H1 (cell line): Measurements from ENCODE around the gene DOCK8. TPM values are rescaled to one million over a fixed set of nuclear protein-coding genes. Genes with fewer than 3 reads are reported as not detected.

ENCODE experiments used
- CTCF ChIA-PET: fragments of 300-600 bp; sonication (Branson Sonifier 250); formaldehyde crosslinking; loops from one replicate; lab custom pipeline; 2021; ENCODE audit not compliant: partially characterized antibody; lab: Charles Lee
- POLR2A ChIA-PET: fragments of 300-600 bp; sonication (Branson Sonifier 250); formaldehyde crosslinking; loops from one replicate; lab custom pipeline; 2021; ENCODE audit warnings: inconsistent platforms; ENCODE audit not compliant: partially characterized antibody; lab: Charles Lee
- DNase-seq, 2 experiments: peaks; one replicate each; pipeline versions ENCODE4 v3.0.0 to v3.0.0-alpha.2; 2010 to 2022; ENCODE audit warnings: low spot score in 2 of 2, low read depth in 1 of 2, mixed read lengths in 1 of 2
- FAIRE-seq: peaks from 2 replicates; lab custom pipeline; 2011; peaks lifted over from hg19 to GRCh38; lab: Jason Lieb, UNC
- H2AFZ ChIP-seq: 2 replicates; pipeline ENCODE4 v1.8.1; 2012; ENCODE audit warnings: low read length, inconsistent platforms
- H2AK5ac ChIP-seq: 2 replicates; pipeline ENCODE4 v1.6.1; 2013; ENCODE audit warnings: low read depth, low read length
- H2BK120ac ChIP-seq: replicated peaks from 2 replicates; pipeline ENCODE3; 2013; ENCODE audit warnings: low read depth, low read length, inconsistent platforms
- H2BK12ac ChIP-seq: 2 replicates; pipeline ENCODE4 v1.6.1; 2013; ENCODE audit warnings: low read depth, low read length
- H2BK15ac ChIP-seq: 2 replicates; pipeline ENCODE4 v1.6.1; 2013; ENCODE audit warnings: low read length
- H2BK20ac ChIP-seq: 2 replicates; pipeline ENCODE4 v1.6.1; 2013; ENCODE audit warnings: low read length
- H2BK5ac ChIP-seq: 2 replicates; pipeline ENCODE4 v1.6.1; 2013; ENCODE audit warnings: low read depth, low read length
- H3K14ac ChIP-seq: 2 replicates; pipeline ENCODE4 v1.6.1; 2013; ENCODE audit warnings: inconsistent platforms; ENCODE audit not compliant: insufficient read length
- H3K18ac ChIP-seq: 2 replicates; pipeline ENCODE4 v1.6.1; 2013; ENCODE audit warnings: low read length; ENCODE audit errors: extremely low read depth
- H3K23ac ChIP-seq: 2 replicates; pipeline ENCODE4 v1.6.1; 2013; ENCODE audit warnings: inconsistent platforms; ENCODE audit not compliant: insufficient read length
- H3K23me2 ChIP-seq: 2 replicates; pipeline ENCODE4 v1.6.1; 2013; ENCODE audit warnings: low read depth, low read length
- H3K27ac ChIP-seq: 2 replicates; pipeline ENCODE4 v1.6.1; 2011; ENCODE audit warnings: low read depth, low read length, inconsistent platforms
- H3K27me3 ChIP-seq, 4 experiments: replicated peaks in 1 of 4; 1 replicate in 1 of 4; 2 replicates in 3 of 4; pipeline versions ENCODE4 v1.6.1 to v1.8.1; 2011 to 2013; ENCODE audit warnings: low read length in 3 of 4, mild to moderate bottlenecking in 3 of 4, inconsistent platforms in 2 of 4, mixed read lengths in 2 of 4, moderate library complexity in 1 of 4; ENCODE audit not compliant: control insufficient read depth in 3 of 4, insufficient read depth in 3 of 4; ENCODE audit errors: extremely low read depth in 1 of 4
- H3K36me3 ChIP-seq, 4 experiments: 2 replicates each; pipeline versions ENCODE4 v1.6.1 to v1.8.1; 2011 to 2013; ENCODE audit warnings: mild to moderate bottlenecking in 4 of 4, low read length in 3 of 4, moderate library complexity in 2 of 4, control low read depth in 1 of 4, inconsistent platforms in 1 of 4; ENCODE audit not compliant: insufficient read depth in 4 of 4, control insufficient read depth in 2 of 4
- H3K4ac ChIP-seq: replicated peaks from 2 replicates; pipeline ENCODE3; 2013; ENCODE audit warnings: low read length, low read depth, mixed read lengths, inconsistent platforms; ENCODE audit not compliant: insufficient read length
- H3K4me1 ChIP-seq, 4 experiments: replicated peaks in 1 of 4; 1 replicate in 1 of 4; 2 replicates in 3 of 4; pipeline versions ENCODE4 v1.6.1 to v1.8.1; 2011 to 2013; ENCODE audit warnings: low read length in 3 of 4, inconsistent platforms in 2 of 4, mixed read lengths in 1 of 4; ENCODE audit not compliant: insufficient read depth in 4 of 4, control insufficient read depth in 3 of 4
- H3K4me2 ChIP-seq, 2 experiments: 2 replicates each; pipeline versions ENCODE4 v1.6.1 to v1.8.1; 2011 to 2013; ENCODE audit warnings: low read depth in 2 of 2, low read length in 2 of 2, control low read depth in 1 of 2, inconsistent platforms in 1 of 2, mild to moderate bottlenecking in 1 of 2; ENCODE audit not compliant: insufficient read depth in 1 of 2
- H3K4me3 ChIP-seq, 4 experiments: fragments of 200-600, 300-600 bp in 1 of 4; sonication (generic), shearing (Covaris generic), sonication (Bioruptor Twin) in 1 of 4; 2 replicates each; pipeline versions ENCODE4 v1.5.1 to v1.8.1; 2011 to 2016; ENCODE audit warnings: low read length in 4 of 4, low read depth in 3 of 4, control low read depth in 2 of 4, inconsistent platforms in 2 of 4, mild to moderate bottlenecking in 2 of 4, mixed read lengths in 1 of 4, moderate library complexity in 1 of 4; ENCODE audit not compliant: insufficient read depth in 2 of 4; ENCODE audit errors: extremely low read depth in 1 of 4
- H3K56ac ChIP-seq: replicated peaks from 2 replicates; pipeline ENCODE3; 2013; ENCODE audit warnings: low read depth, mild to moderate bottlenecking, mixed read lengths, low read length, inconsistent platforms; ENCODE audit not compliant: insufficient read length
- H3K79me1 ChIP-seq: 2 replicates; pipeline ENCODE4 v1.6.1; 2013; ENCODE audit warnings: low read depth, low read length, control low read depth
- H3K79me2 ChIP-seq, 2 experiments: 2 replicates each; pipeline versions ENCODE4 v1.6.1 to v1.8.1; 2012 to 2013; ENCODE audit warnings: low read length in 2 of 2, mild to moderate bottlenecking in 2 of 2, inconsistent platforms in 1 of 2; ENCODE audit not compliant: insufficient read depth in 2 of 2, control insufficient read depth in 1 of 2
- H3K9ac ChIP-seq, 4 experiments: replicated peaks in 1 of 4; 1 replicate in 1 of 4; 2 replicates in 3 of 4; pipeline versions ENCODE4 v1.6.1 to v1.8.1; 2011 to 2013; ENCODE audit warnings: low read depth in 3 of 4, low read length in 3 of 4, control low read depth in 2 of 4, mild to moderate bottlenecking in 2 of 4, moderate library complexity in 2 of 4, inconsistent platforms in 1 of 4; ENCODE audit errors: extremely low read depth in 1 of 4
- H3K9me3 ChIP-seq, 2 experiments: 2 replicates each; pipeline versions ENCODE4 v1.6.1 to v1.8.1; 2012 to 2013; ENCODE audit warnings: mild to moderate bottlenecking in 2 of 2, moderate library complexity in 2 of 2, control low read depth in 1 of 2, inconsistent platforms in 1 of 2, low read depth in 1 of 2, low read length in 1 of 2, mixed read lengths in 1 of 2; ENCODE audit not compliant: insufficient read depth in 2 of 2
- H4K20me1 ChIP-seq, 2 experiments: replicated peaks in 1 of 2; 2 replicates each; pipeline versions ENCODE3 to v1.8.1; 2011 to 2013; ENCODE audit warnings: inconsistent platforms in 2 of 2, low read length in 2 of 2, mild to moderate bottlenecking in 1 of 2; ENCODE audit not compliant: insufficient read depth in 2 of 2, control insufficient read depth in 1 of 2
- H4K5ac ChIP-seq: 2 replicates; pipeline ENCODE4 v1.6.1; 2013; ENCODE audit warnings: low read length, low read depth, mixed read lengths, inconsistent platforms; ENCODE audit not compliant: insufficient read length
- H4K8ac ChIP-seq: 2 replicates; pipeline ENCODE4 v1.8.0; 2013; ENCODE audit warnings: mild to moderate bottlenecking, moderate library complexity, low read length, inconsistent platforms; ENCODE audit not compliant: insufficient read depth; ENCODE audit errors: extremely low read depth
- H4K91ac ChIP-seq: replicated peaks from 2 replicates; pipeline ENCODE3; 2013; ENCODE audit warnings: low read length, mixed read lengths, inconsistent platforms; ENCODE audit not compliant: insufficient read length
- CHD1 ChIP-seq: IDR thresholded peaks from 2 replicates; pipeline ENCODE4 v1.6.1; 2012; ENCODE audit warnings: low read depth, low read length, improper control_type of control experiment
- EGR1 ChIP-seq: IDR thresholded peaks from 2 replicates; pipeline ENCODE4 v1.6.1; 2011; ENCODE audit warnings: low read depth, low read length, borderline replicate concordance
- GABPA ChIP-seq: IDR thresholded peaks from 2 replicates; pipeline ENCODE4 v1.6.1; 2011; ENCODE audit warnings: mild to moderate bottlenecking, low read length, moderate library complexity, borderline replicate concordance; ENCODE audit not compliant: insufficient read depth
- HDAC2 ChIP-seq, 2 experiments: fragments of 300-600 bp in 1 of 2; sonication (generic) in 1 of 2; IDR thresholded peaks; 2 replicates each; pipeline ENCODE4 v1.6.1; 2011 to 2012; ENCODE audit warnings: low read depth in 2 of 2, low read length in 2 of 2, mild to moderate bottlenecking in 2 of 2, moderate library complexity in 2 of 2, borderline replicate concordance in 1 of 2, inconsistent platforms in 1 of 2
- KDM1A ChIP-seq: fragments of 200-600, 300-600 bp; sonication (generic); IDR thresholded peaks from 2 replicates; pipeline ENCODE4 v1.7.1; 2016; ENCODE audit warnings: mild to moderate bottlenecking, low read length, borderline replicate concordance
- KDM5A ChIP-seq: fragments of 200-600 bp; IDR thresholded peaks from 2 replicates; pipeline ENCODE4 v1.7.1; 2012; ENCODE audit warnings: mild to moderate bottlenecking, low read length, inconsistent platforms, mixed read lengths
- MAFK ChIP-seq: IDR thresholded peaks from 2 replicates; pipeline ENCODE4 v1.6.1; 2012; ENCODE audit warnings: low read depth, mild to moderate bottlenecking, improper control_type of control experiment, low read length
- WGBS, 2 experiments: shearing (Covaris generic) in 1 of 2; methylation state at CpG; one replicate each; pipeline versions ENCODE4 v1.1.6 to v1.1.7; 2013 to 2015; ENCODE audit warnings: low lambda C conversion rate in 2 of 2, mixed read lengths in 2 of 2, inconsistent platforms in 1 of 2, low coverage in 1 of 2, missing lambda C conversion rate in 1 of 2; ENCODE audit not compliant: insufficient replicate concordance in 2 of 2, insufficient coverage in 1 of 2, insufficient read length in 1 of 2; ENCODE audit errors: extremely low coverage in 1 of 2, missing lambda C conversion rate in 1 of 2; 5-methylcytosine and 5-hydroxymethylcytosine counted together
- polyA plus RNA-seq, 7 experiments: library from polyadenylated mRNA; depleted of rRNA in 3 of 7; stranded (reverse) in 5 of 7; unstranded in 2 of 7; fragments of >200 nt in 5 of 7; fragments of 200-250 nt in 2 of 7; gene quantifications; 1 replicate in 5 of 7; 2 replicates in 1 of 7; 4 replicates in 1 of 7; pipeline versions ENCODE4 v1.2.1 to v1.2.3, GENCODE V29; 2011 to 2013; ENCODE audit warnings: missing spikeins in 2 of 7, mixed read lengths in 2 of 7
- total RNA-seq: library from RNA; stranded (reverse); fragmentation: NEBNext Ultra II Directional; extraction: Animal tissue kit (Norgen Biotek cat#: 25700); gene quantifications from 2 replicates; pipeline ENCODE4 v1.2.1, GENCODE V29; 2021
- TF ChIP-seq, protein P1 (sequence below), 3 experiments: IDR thresholded peaks; 1 replicate in 2 of 3; 2 replicates in 1 of 3; pipeline versions ENCODE4 v1.5.1 to v1.6.1; 2011; ENCODE audit warnings: low read length in 3 of 3, mild to moderate bottlenecking in 3 of 3, inconsistent platforms in 2 of 3, low read depth in 1 of 3, moderate library complexity in 1 of 3; ENCODE audit not compliant: insufficient read depth in 1 of 3; ENCODE audit errors: control extremely low read depth in 1 of 3

The DOCK8 gene
- total and polyA plus RNA-seq, 2 of the 8 experiments (the other 6 are each of a cell fraction or from before 2014, with no cell fraction given), result 0.57 to 2.0 TPM

DNA sequence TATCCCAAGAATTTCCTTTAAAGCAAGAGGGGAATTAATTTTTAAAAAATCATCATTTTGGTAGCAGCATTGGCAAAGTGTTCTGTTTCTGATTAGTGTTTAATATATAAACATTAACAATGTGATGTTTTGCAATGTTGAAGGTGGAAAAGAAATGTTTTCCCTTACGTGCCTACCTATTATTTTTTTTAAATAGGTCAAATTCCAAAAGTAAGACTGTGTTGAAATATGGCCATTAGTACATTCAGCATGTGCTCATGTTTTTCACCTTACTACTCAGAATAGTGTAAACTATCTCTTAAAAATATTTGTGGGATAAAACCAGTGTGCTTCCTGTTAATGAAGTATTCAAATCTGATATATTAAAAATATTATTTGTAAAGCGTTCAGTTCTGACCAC lies 3.3 kb downstream of the DOCK8 start:
- no peak overlapping the region for H3K18ac ChIP-seq
- H4K5ac ChIP-seq, result no peak overlapping the region
- H2BK15ac ChIP-seq, result no peak overlapping the region
- H3K36me3 ChIP-seq, result no peaks in the 10 kb centered on the region
- ChIA-PET CTCF (no interaction called here), POLR2A (no interaction called here)
- no peaks in the 10 kb centered on the region; a peak in 1 of 4 replicates for H3K9me3 ChIP-seq
- H3K23ac ChIP-seq, result no peak overlapping the region
- H3K27me3 ChIP-seq, result peaks cover 0 to 27% (median 18%) of the 10 kb centered on the region in 4 experiments; a peak in 6 of 7 replicates
- no peak overlapping the region for H3K56ac ChIP-seq
- H4K8ac ChIP-seq, result no peak overlapping the region
- H2BK5ac ChIP-seq, result no peak overlapping the region
- peaks cover 3% of the 10 kb centered on the region; the same call in 1 of the 2 replicates for H3K23me2 ChIP-seq
- no peak overlapping the region for H3K14ac ChIP-seq
- no peak overlapping the region for H2AK5ac ChIP-seq
- H3K4me1 ChIP-seq, result peaks cover 0 to 2% (median 0%) of the 10 kb centered on the region in 4 experiments; a peak in 2 of 7 replicates
- FAIRE-seq (no peak), DNase-seq (no peak)
- WGBS, 2 experiments, result 86% methylated on average over 2 of the region's 2 CpGs; no CpG with 5 or more reads in 1 of the 2 experiments
- no peak overlapping the region for H3K4me2 ChIP-seq
- no peak overlapping the region for H4K91ac ChIP-seq
- H3K79me2 ChIP-seq, result no peaks in the 10 kb centered on the region
- H2BK12ac ChIP-seq, result no peak overlapping the region
- no peaks in the 10 kb centered on the region for H4K20me1 ChIP-seq
- H3K27ac ChIP-seq, result no peak overlapping the region
- H3K79me1 ChIP-seq, result no peaks in the 10 kb centered on the region
- H3K9ac ChIP-seq, result no peak overlapping the region
- no peak overlapping the region for H2AFZ ChIP-seq
- no peak overlapping the region for H2BK120ac ChIP-seq
- no peak overlapping the region for H3K4ac ChIP-seq
- TF ChIP-seq EGR1 (no peak), GABPA (no peak), HDAC2 (IDR thresholded peaks at IDR 0.05; ENCODE audit: borderline replicate concordance in 1 of 2, low read depth in 2 of 2, low read length in 2 of 2) (no peak), KDM5A (no peak), KDM1A (no peak), MAFK (no peak), CHD1 (no peak)
- TF ChIP-seq, protein P1, sequence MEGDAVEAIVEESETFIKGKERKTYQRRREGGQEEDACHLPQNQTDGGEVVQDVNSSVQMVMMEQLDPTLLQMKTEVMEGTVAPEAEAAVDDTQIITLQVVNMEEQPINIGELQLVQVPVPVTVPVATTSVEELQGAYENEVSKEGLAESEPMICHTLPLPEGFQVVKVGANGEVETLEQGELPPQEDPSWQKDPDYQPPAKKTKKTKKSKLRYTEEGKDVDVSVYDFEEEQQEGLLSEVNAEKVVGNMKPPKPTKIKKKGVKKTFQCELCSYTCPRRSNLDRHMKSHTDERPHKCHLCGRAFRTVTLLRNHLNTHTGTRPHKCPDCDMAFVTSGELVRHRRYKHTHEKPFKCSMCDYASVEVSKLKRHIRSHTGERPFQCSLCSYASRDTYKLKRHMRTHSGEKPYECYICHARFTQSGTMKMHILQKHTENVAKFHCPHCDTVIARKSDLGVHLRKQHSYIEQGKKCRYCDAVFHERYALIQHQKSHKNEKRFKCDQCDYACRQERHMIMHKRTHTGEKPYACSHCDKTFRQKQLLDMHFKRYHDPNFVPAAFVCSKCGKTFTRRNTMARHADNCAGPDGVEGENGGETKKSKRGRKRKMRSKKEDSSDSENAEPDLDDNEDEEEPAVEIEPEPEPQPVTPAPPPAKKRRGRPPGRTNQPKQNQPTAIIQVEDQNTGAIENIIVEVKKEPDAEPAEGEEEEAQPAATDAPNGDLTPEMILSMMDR (IDR thresholded peaks at IDR 0.05; ENCODE audit: control extremely low read depth in 1 of 3, insufficient read depth in 1 of 3, low read depth in 1 of 3, low read length in 3 of 3), result no peak
- no peak overlapping the region for H2BK20ac ChIP-seq
- no peak overlapping the region for H3K4me3 ChIP-seq
